GM10248 (cell line): ENCODE measurements around the gene EXOC3L1.

Source experiments
- CTCF ChIA-PET: fragments of 300-600 bp; sonication (Branson Sonifier 250); formaldehyde crosslinking; extraction: SDS; loops from one replicate; lab custom pipeline; 2021; ENCODE audit warnings: antibody characterized with exemption; lab: Yijun Ruan, JAX
- POLR2A ChIA-PET: fragments of 350-650 bp; sonication (Branson Sonifier 250); formaldehyde crosslinking; extraction: SDS; loops from one replicate; lab custom pipeline; 2020; ENCODE audit warnings: antibody characterized with exemption; lab: Yijun Ruan, JAX
- DNase-seq: peaks from one replicate; pipeline ENCODE4 v3.0.0; 2012; ENCODE audit errors: extremely low spot score
- CTCF ChIP-seq: IDR thresholded peaks from 2 replicates; pipeline ENCODE4 v1.5.1; 2012; ENCODE audit warnings: mild to moderate bottlenecking, low read depth; ENCODE audit errors: extremely low read depth, missing control alignments, control extremely low read depth

Gene EXOC3L1

GRCh38 chr16:67235816-67236562 is 46.1 kb upstream of the EXOC3L1 start:
- DNase-seq: no peak
- ChIA-PET POLR2A (interaction anchor here (0.8 to 1.5 kb wide), 3 partner anchors 8 to 11 kb away, joined by 3 to 9 read pairs (median 5); partner anchors contain the start of genes FHOD1 and TMEM208), CTCF (interaction anchor here (4.9 kb wide), 1 partner anchor 9 kb away, joined by 32 read pairs; the partner anchor contains the start of gene FHOD1)
- TF ChIP-seq CTCF: no peak

DNA sequence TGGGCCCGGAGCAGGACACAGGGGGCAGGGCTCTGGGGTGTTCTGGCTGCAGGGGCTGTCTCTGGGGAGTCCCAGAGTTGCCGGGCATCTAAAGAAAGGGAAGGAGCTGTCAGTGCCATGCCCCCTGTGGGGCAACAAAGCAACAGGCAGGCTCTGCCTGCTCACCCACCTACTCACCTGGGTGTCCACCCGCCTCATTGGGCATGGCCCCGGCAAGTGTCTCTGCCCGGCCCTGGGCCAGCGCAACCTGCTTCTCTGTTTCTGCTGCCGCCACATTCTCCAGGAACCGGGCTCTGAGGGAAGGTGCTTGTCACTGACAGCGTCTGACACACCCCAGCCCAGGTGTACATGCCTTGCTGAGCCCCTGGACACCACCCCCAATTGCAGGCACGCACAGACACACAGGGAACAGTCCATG is 44.3 kb upstream of the EXOC3L1 start:
- ChIA-PET CTCF (interaction anchor here (1.4 to 4.9 kb wide), 2 partner anchors 11 to 217 kb away, joined by 3 to 32 read pairs; partner anchors contain the start of gene FHOD1), POLR2A (no interaction called here)
- TF ChIP-seq CTCF: no peak
- no peak for DNase-seq

GRCh38 chr16:67233596-67233995 is 43.7 kb upstream of the EXOC3L1 start:
- TF ChIP-seq CTCF: no peak
- no peak for DNase-seq
- CTCF ChIA-PET: interaction anchor here (1.0 to 4.9 kb wide), 3 partner anchors 9 to 216 kb away, joined by 3 to 32 read pairs (median 3); partner anchors contain the start of gene FHOD1
- POLR2A ChIA-PET: no interaction called here

DNA sequence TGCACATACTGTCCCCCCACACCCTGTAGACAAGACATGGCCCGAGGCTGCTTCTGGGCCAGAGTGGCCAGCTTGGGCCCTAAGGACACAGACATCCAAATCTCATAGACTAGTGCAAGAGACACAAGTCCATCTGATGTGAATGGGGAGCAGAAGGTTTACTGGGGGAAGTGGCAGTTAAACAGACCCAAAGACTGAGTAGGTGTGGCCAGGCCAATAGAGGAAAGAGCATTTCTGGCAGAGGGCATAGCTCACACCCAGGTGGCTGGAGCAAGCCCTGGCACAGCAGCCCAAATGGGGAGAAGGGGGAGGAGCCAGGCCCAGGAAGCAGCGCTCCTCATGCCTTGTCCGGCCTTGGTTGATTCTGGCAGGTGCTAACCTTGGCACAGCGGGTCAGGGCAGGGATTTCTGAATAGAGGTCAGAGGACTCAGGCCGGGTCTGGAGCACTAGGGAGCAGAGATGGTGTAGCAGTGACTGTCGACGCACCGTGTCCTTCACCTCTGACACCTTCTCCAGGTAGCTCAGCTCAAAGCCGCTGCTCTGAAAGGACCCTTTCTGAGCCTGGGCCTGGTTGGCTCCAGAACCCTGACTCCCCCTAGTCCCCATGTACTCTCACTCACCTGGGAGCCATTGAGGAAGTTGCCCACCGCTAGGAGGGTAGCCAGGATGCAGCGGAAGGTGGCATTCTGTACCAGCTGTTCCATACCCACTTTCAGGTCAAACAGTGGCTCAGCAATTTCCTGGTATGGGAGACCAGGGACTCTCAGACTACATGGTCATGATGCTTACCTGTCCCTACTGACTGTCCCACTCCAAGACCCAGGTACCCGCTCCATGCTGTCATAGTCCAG is 41.1 kb upstream of the EXOC3L1 start:
- ChIA-PET CTCF (interaction anchor here (0.7 to 1.3 kb wide), 4 partner anchors 17 to 336 kb away, joined by 3 to 4 read pairs (median 3); no protein-coding TSS in a partner anchor), POLR2A (interaction anchor here (1.7 to 3.0 kb wide), 2 partner anchors 13 to 16 kb away, joined by 8 to 11 read pairs; partner anchors contain the start of gene FHOD1)
- DNase-seq: no peak

GRCh38 chr16:67229906-67230808 is 40.2 kb upstream of the EXOC3L1 start:
- DNase-seq: no peak
- ChIA-PET POLR2A (interaction anchor here (1.7 to 3.0 kb wide), 2 partner anchors 14 to 17 kb away, joined by 8 to 11 read pairs; partner anchors contain the start of gene FHOD1), CTCF (interaction anchor here (1.3 kb wide), 1 partner anchor 18 kb away, joined by 4 read pairs; no protein-coding TSS in a partner anchor)
- no peak for TF ChIP-seq CTCF

More for the DNA sequence above, 41.1 kb upstream of the EXOC3L1 start:
- TF ChIP-seq CTCF: no peak
